Tibial nerve (tissue), 4 donors: ENCODE measurements around the gene PAK1. TPM values are rescaled to one million over a fixed set of nuclear protein-coding genes. Genes with fewer than 3 reads are reported as not detected.

Experiments used
- DNase-seq, 2 donors: peaks; one replicate each; pipeline ENCODE4 v3.0.0-alpha.2; 2019; ENCODE audit warnings: low spot score in 2 of 2
- H3K27ac ChIP-seq, 4 donors: fragments of 200-600 bp; sonication (generic) in 3 of 4; one replicate each; pipeline ENCODE4 v1.5.1; 2017 to 2019; ENCODE audit warnings: mild to moderate bottlenecking in 1 of 4
- H3K27me3 ChIP-seq, 2 donors: fragments of 200-600 bp; sonication (generic) in 1 of 2; one replicate each; pipeline versions ENCODE4 v1.5.1 to v1.6.0; 2017 to 2019
- H3K36me3 ChIP-seq, 3 donors: fragments of 200-600 bp; sonication (generic); one replicate each; pipeline ENCODE4 v1.5.1; 2018 to 2019
- H3K4me1 ChIP-seq, 4 donors: fragments of 200-600 bp; sonication (generic) in 3 of 4; one replicate each; pipeline ENCODE4 v1.5.1; 2017 to 2019
- H3K4me3 ChIP-seq, 4 donors: fragments of 200-600 bp; sonication (generic) in 3 of 4; one replicate each; pipeline ENCODE4 v1.5.1; 2017 to 2019; ENCODE audit warnings: mild to moderate bottlenecking in 1 of 4, moderate library complexity in 1 of 4
- H3K9me3 ChIP-seq, 4 donors: fragments of 200-600 bp; sonication (generic) in 3 of 4; one replicate each; pipeline ENCODE4 v1.5.1; 2017 to 2019
- CTCF ChIP-seq, 5 experiments: fragments of 200-600 bp in 3 of 5; fragments of 450-650 bp in 2 of 5; sonication (generic) in 3 of 5; IDR thresholded peaks; one replicate each; pipeline ENCODE4 v1.5.1; 2016 to 2019; ENCODE audit warnings: antibody characterized with exemption in 5 of 5, mild to moderate bottlenecking in 3 of 5, moderate library complexity in 2 of 5
- EP300 ChIP-seq, 2 donors: sonication (generic); formaldehyde crosslinking; IDR thresholded peaks; one replicate each; pipeline ENCODE4 v1.6.1; 2017; ENCODE audit warnings: antibody characterized with exemption in 2 of 2, mild to moderate bottlenecking in 1 of 2
- POLR2A ChIP-seq, 2 donors: fragments of 450-650 bp; IDR thresholded peaks; one replicate each; pipeline ENCODE4 v1.6.1; 2017; ENCODE audit warnings: antibody characterized with exemption in 2 of 2, mild to moderate bottlenecking in 2 of 2, moderate library complexity in 2 of 2
- WGBS, 2 donors: methylation state at CpG; one replicate each; pipeline ENCODE4 v1.1.5; 2018; 5-methylcytosine and 5-hydroxymethylcytosine counted together
- total RNA-seq, 4 donors: library from RNA; depleted of rRNA; stranded (reverse); fragments of >200 nt; gene quantifications; one replicate each; pipeline ENCODE4 v1.1.0, GENCODE V29; 2016

PAK1 gene
- total RNA-seq, 4 donors from 2014 or later = 13.9 to 28.5 (median 25.4) TPM

GRCh38 chr11:77312107-77312506 lies 161.8 kb downstream of the PAK1 start:
- H3K9me3 ChIP-seq = no peaks in the 10 kb centered on the region
- H3K4me3 ChIP-seq = no peak overlapping the region
- H3K4me1 ChIP-seq = no peaks in the 10 kb centered on the region
- no peaks in the 10 kb centered on the region for H3K27me3 ChIP-seq
- H3K27ac ChIP-seq = no peak overlapping the region
- no peaks in the 10 kb centered on the region for H3K36me3 ChIP-seq
- no peak for TF ChIP-seq EP300 (IDR thresholded peaks at IDR 0.05)
- TF ChIP-seq CTCF (IDR thresholded peaks at IDR 0.05) = no peak
- no peak for TF ChIP-seq POLR2A (IDR thresholded peaks at IDR 0.05)
- DNase-seq = no peak

DNA sequence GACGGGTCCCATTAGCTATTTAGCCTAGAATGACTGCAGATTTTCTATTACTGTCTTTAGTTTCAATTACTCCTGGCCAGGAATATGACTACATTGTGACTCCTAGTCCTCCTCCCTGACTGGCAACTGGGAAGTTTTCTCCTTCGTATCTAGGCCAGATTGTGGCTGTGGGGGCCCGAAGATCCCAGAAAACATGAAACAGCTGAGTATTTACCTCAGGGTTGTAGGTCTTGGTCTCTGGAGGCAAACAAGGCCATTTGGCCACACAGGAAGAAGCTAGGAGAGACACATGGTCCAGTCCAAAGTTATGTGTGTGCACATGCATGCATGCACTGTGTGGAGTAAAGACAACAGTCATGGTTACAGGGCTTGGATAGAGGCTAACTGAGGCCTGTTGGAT lies 162.2 kb downstream of the PAK1 start:
- Histone ChIP-seq H3K9me3 (no peaks in the 10 kb centered on the region), H3K4me1 (no peaks in the 10 kb centered on the region), H3K27ac (no peak overlapping the region), H3K4me3 (no peak overlapping the region), H3K36me3 (no peaks in the 10 kb centered on the region), H3K27me3 (no peaks in the 10 kb centered on the region)
- TF ChIP-seq POLR2A (IDR thresholded peaks at IDR 0.05) = no peak
- TF ChIP-seq CTCF (IDR thresholded peaks at IDR 0.05) = no peak
- TF ChIP-seq EP300 (IDR thresholded peaks at IDR 0.05) = no peak
- WGBS, 2 donors = 89 to 90% methylated on average over 3 of the region's 3 CpGs
- DNase-seq = no peak

GRCh38 chr11:77310721-77311120 lies 163.2 kb downstream of the PAK1 start:
- no peak for TF ChIP-seq EP300 (IDR thresholded peaks at IDR 0.05)
- TF ChIP-seq POLR2A (IDR thresholded peaks at IDR 0.05) = no peak
- no peak for TF ChIP-seq CTCF (IDR thresholded peaks at IDR 0.05)
- DNase-seq = no peak

GRCh38 chr11:77309401-77310085 lies 164.4 kb downstream of the PAK1 start:
- Histone ChIP-seq H3K4me3 (no peak overlapping the region), H3K9me3 (no peaks in the 10 kb centered on the region), H3K4me1 (no peaks in the 10 kb centered on the region), H3K27ac (no peak overlapping the region), H3K27me3 (no peaks in the 10 kb centered on the region), H3K36me3 (no peaks in the 10 kb centered on the region)
- DNase-seq = no peak
- 67 to 72% methylated on average over 5 of the region's 5 CpGs for WGBS, 2 donors
- TF ChIP-seq CTCF (IDR thresholded peaks at IDR 0.05) = no peak
- no peak for TF ChIP-seq POLR2A (IDR thresholded peaks at IDR 0.05)
- no peak for TF ChIP-seq EP300 (IDR thresholded peaks at IDR 0.05)

More at GRCh38 chr11:77310721-77311120, 163.2 kb downstream of the PAK1 start:
- H3K27me3 ChIP-seq = no peaks in the 10 kb centered on the region
- 88 to 93% methylated on average over 5 of the region's 5 CpGs for WGBS, 2 donors
- H3K4me3 ChIP-seq = no peak overlapping the region
- H3K36me3 ChIP-seq = no peaks in the 10 kb centered on the region
- no peaks in the 10 kb centered on the region for H3K4me1 ChIP-seq
- no peaks in the 10 kb centered on the region for H3K9me3 ChIP-seq
- H3K27ac ChIP-seq = no peak overlapping the region

GRCh38 chr11:77308838-77309237 lies 165.1 kb downstream of the PAK1 start:
- H3K4me3 ChIP-seq = no peak overlapping the region
- H3K27me3 ChIP-seq = no peaks in the 10 kb centered on the region
- no peaks in the 10 kb centered on the region for H3K4me1 ChIP-seq
- no peaks in the 10 kb centered on the region for H3K36me3 ChIP-seq
- DNase-seq = no peak
- TF ChIP-seq EP300 (IDR thresholded peaks at IDR 0.05) (no peak), CTCF (IDR thresholded peaks at IDR 0.05) (no peak), POLR2A (IDR thresholded peaks at IDR 0.05) (no peak)
- no peak overlapping the region for H3K27ac ChIP-seq
- H3K9me3 ChIP-seq = no peaks in the 10 kb centered on the region
